Vagina (tissue), 2 donors: ENCODE results near the gene ATG4B. TPM values are rescaled to one million over a fixed set of nuclear protein-coding genes. Genes with fewer than 3 reads are reported as not detected.

ENCODE experiments used
- DNase-seq, 2 donors: peaks; one replicate each; pipeline ENCODE4 v3.0.0-alpha.2; 2017; ENCODE audit errors: extremely low spot score in 2 of 2
- H3K27ac ChIP-seq: fragments of 200-600 bp; sonication (generic); one replicate; pipeline ENCODE4 v1.5.1; 2019
- H3K27me3 ChIP-seq: fragments of 200-600 bp; sonication (generic); one replicate; pipeline ENCODE4 v1.5.1; 2019
- H3K36me3 ChIP-seq, 2 donors: fragments of 200-600 bp; sonication (generic); one replicate each; pipeline ENCODE4 v1.5.1; 2017 to 2019
- H3K4me1 ChIP-seq: fragments of 200-600 bp; sonication (generic); one replicate; pipeline ENCODE4 v1.5.1; 2019
- H3K4me3 ChIP-seq, 2 donors: fragments of 200-600 bp; sonication (generic); 1 replicate in 1 of 2; 2 replicates in 1 of 2; pipeline ENCODE4 v1.5.1; 2016 to 2019
- H3K9me3 ChIP-seq: fragments of 200-600 bp; sonication (generic); one replicate; pipeline ENCODE4 v1.5.1; 2019
- CTCF ChIP-seq, 3 experiments: fragments of 450-650 bp in 2 of 3; fragments of 200-600 bp in 1 of 3; sonication (generic) in 1 of 3; IDR thresholded peaks; one replicate each; pipeline ENCODE4 v1.5.1; 2017 to 2019; ENCODE audit warnings: antibody characterized with exemption in 3 of 3, mild to moderate bottlenecking in 2 of 3, moderate library complexity in 2 of 3
- POLR2A ChIP-seq, 2 donors: fragments of 450-650 bp; IDR thresholded peaks; one replicate each; pipeline ENCODE4 v1.6.1; 2017; ENCODE audit warnings: antibody characterized with exemption in 2 of 2, mild to moderate bottlenecking in 2 of 2, moderate library complexity in 2 of 2
- POLR2AphosphoS5 ChIP-seq, 2 donors: sonication (generic); formaldehyde crosslinking; IDR thresholded peaks; one replicate each; pipeline ENCODE4 v1.9.0; 2017; ENCODE audit warnings: antibody characterized with exemption in 2 of 2, mild to moderate bottlenecking in 2 of 2, low read depth in 1 of 2; ENCODE audit not compliant: insufficient read depth in 1 of 2
- intact Hi-C: fragments of 100-400 bp; cut with DNase I; formaldehyde crosslinking; loops from one replicate; pipeline ENCODE4 v1.15.1; 2023
- total RNA-seq: library from RNA; depleted of rRNA; stranded (reverse); fragments of >200 nt; gene quantifications from one replicate; pipeline ENCODE4 v1.2.3, GENCODE V29; 2016

The ATG4B gene
- total RNA-seq, 1 donor from 2014 or later = 104 TPM

- intact Hi-C loops = no loop called here
- Histone ChIP-seq H3K4me1 (peaks cover 6% of the 10 kb centered on the region), H3K4me3 (no peak overlapping the region), H3K9me3 (no peaks in the 10 kb centered on the region), H3K27ac (no peak overlapping the region), H3K36me3 (peaks cover 0 to 27% of the 10 kb centered on the region in 2 donors), H3K27me3 (no peaks in the 10 kb centered on the region)
- TF ChIP-seq POLR2A (IDR thresholded peaks at IDR 0.05) = no peak
- TF ChIP-seq POLR2AphosphoS5 (IDR thresholded peaks at IDR 0.05; ENCODE audit: insufficient read depth in 1 of 2, low read depth in 1 of 2) = no peak
- TF ChIP-seq CTCF (IDR thresholded peaks at IDR 0.05) = no peak
- no peak for DNase-seq
Measured at GRCh38 chr2:241678307-241678706, 40.8 kb downstream of the ATG4B start.

- Histone ChIP-seq H3K9me3 (no peaks in the 10 kb centered on the region), H3K27me3 (no peaks in the 10 kb centered on the region), H3K27ac (no peak overlapping the region), H3K36me3 (peaks cover 0 to 27% of the 10 kb centered on the region in 2 donors), H3K4me1 (peaks cover 6% of the 10 kb centered on the region), H3K4me3 (no peak overlapping the region)
- no peak for DNase-seq
- intact Hi-C loops = no loop called here
- no peak for TF ChIP-seq POLR2AphosphoS5 (IDR thresholded peaks at IDR 0.05; ENCODE audit: insufficient read depth in 1 of 2, low read depth in 1 of 2)
- no peak for TF ChIP-seq CTCF (IDR thresholded peaks at IDR 0.05)
- TF ChIP-seq POLR2A (IDR thresholded peaks at IDR 0.05) = no peak
Measured at GRCh38 chr2:241678784-241679540, 41.5 kb downstream of the ATG4B start.

- H3K4me3 ChIP-seq = no peak overlapping the region
- peak overlapping the region; percentile 64 for H3K27ac ChIP-seq
- no peak for TF ChIP-seq POLR2A (IDR thresholded peaks at IDR 0.05)
- TF ChIP-seq CTCF (IDR thresholded peaks at IDR 0.05) = no peak
- no peak for TF ChIP-seq POLR2AphosphoS5 (IDR thresholded peaks at IDR 0.05; ENCODE audit: insufficient read depth in 1 of 2, low read depth in 1 of 2)
- no peaks in the 10 kb centered on the region for H3K27me3 ChIP-seq
- peaks cover 0 to 27% of the 10 kb centered on the region in 2 donors for H3K36me3 ChIP-seq
- intact Hi-C loops = no loop called here
- H3K4me1 ChIP-seq = peaks cover 6% of the 10 kb centered on the region
- H3K9me3 ChIP-seq = no peaks in the 10 kb centered on the region
- DNase-seq = no peak
Measured at GRCh38 chr2:241680044-241680443, 42.6 kb downstream of the ATG4B start.

- Histone ChIP-seq H3K36me3 (peaks cover 0 to 25% of the 10 kb centered on the region in 2 donors), H3K9me3 (no peaks in the 10 kb centered on the region), H3K27me3 (no peaks in the 10 kb centered on the region), H3K27ac (peak overlapping the region; percentile 64), H3K4me1 (peaks cover 13% of the 10 kb centered on the region), H3K4me3 (no peak overlapping the region)
- TF ChIP-seq POLR2AphosphoS5 (IDR thresholded peaks at IDR 0.05; ENCODE audit: insufficient read depth in 1 of 2, low read depth in 1 of 2) (peak in 1 of 2 donors; percentile 32), POLR2A (IDR thresholded peaks at IDR 0.05) (no peak)
- no peak for DNase-seq
- intact Hi-C loops = no loop called here
Measured at GRCh38 chr2:241680827-241681599, 43.5 kb downstream of the ATG4B start.

- Histone ChIP-seq H3K36me3 (peaks cover 0 to 16% of the 10 kb centered on the region in 2 donors), H3K27me3 (no peaks in the 10 kb centered on the region), H3K4me1 (peaks cover 38% of the 10 kb centered on the region), H3K9me3 (no peaks in the 10 kb centered on the region), H3K4me3 (peak overlapping the region; percentile 80 to 99), H3K27ac (peak overlapping the region; percentile 58)
- TF ChIP-seq POLR2A (IDR thresholded peaks at IDR 0.05) = no peak
- intact Hi-C loops = loop anchor here (2.0 kb wide), 1 partner anchor 17 kb away; the partner anchor contains the start of gene ING5
- no peak for DNase-seq
Measured at GRCh38 chr2:241686324-241686649, 48.8 kb downstream of the ATG4B start.
